Osteoblast (primary cell): ENCODE data around the gene RETREG1. TPM values are rescaled to one million over a fixed set of nuclear protein-coding genes. Genes with fewer than 3 reads are reported as not detected.
A peak's percentile ranks its signal among the peaks of the same experiment; 100 is the strongest.

Experiments
- DNase-seq: peaks from one replicate; pipeline ENCODE4 v3.0.0; 2011; ENCODE audit warnings: low spot score, mixed read lengths; ENCODE audit not compliant: insufficient read length; ENCODE audit errors: missing footprints
- H2AFZ ChIP-seq: 2 replicates; pipeline ENCODE4 v1.6.0; 2011; ENCODE audit warnings: mild to moderate bottlenecking, low read length
- H3K27ac ChIP-seq: 2 replicates; pipeline ENCODE4 v1.5.1; 2011; ENCODE audit warnings: mild to moderate bottlenecking, low read depth, low read length, moderate library complexity
- H3K27me3 ChIP-seq: 2 replicates; pipeline ENCODE4 v1.6.0; 2012; ENCODE audit warnings: mild to moderate bottlenecking, control low read depth, inconsistent platforms, low read length, moderate library complexity; ENCODE audit not compliant: insufficient read depth
- H3K36me3 ChIP-seq: 2 replicates; pipeline ENCODE4 v1.5.1; 2011; ENCODE audit warnings: mild to moderate bottlenecking, low read length, control low read depth, moderate library complexity; ENCODE audit not compliant: insufficient read depth
- H3K4me1 ChIP-seq: 2 replicates; pipeline ENCODE4 v1.5.1; 2011; ENCODE audit warnings: mild to moderate bottlenecking, low read length, control low read depth, moderate library complexity; ENCODE audit not compliant: insufficient read depth
- H3K4me2 ChIP-seq: 2 replicates; pipeline ENCODE4 v1.6.0; 2011; ENCODE audit warnings: mild to moderate bottlenecking, low read length; ENCODE audit not compliant: insufficient read depth
- H3K4me3 ChIP-seq: fragments of 200-600 bp; sonication (generic); 3 replicates; pipeline ENCODE4 v1.5.1; 2012; ENCODE audit warnings: mild to moderate bottlenecking, low read length, inconsistent platforms; ENCODE audit not compliant: insufficient read depth
- H3K79me2 ChIP-seq: 2 replicates; pipeline ENCODE4 v1.6.0; 2012; ENCODE audit warnings: mild to moderate bottlenecking, low read length, control low read depth, inconsistent platforms; ENCODE audit not compliant: insufficient read depth
- H3K9me3 ChIP-seq: 2 replicates; pipeline ENCODE4 v1.5.1; 2011; ENCODE audit warnings: low read depth, low read length, control low read depth
- H4K20me1 ChIP-seq: 2 replicates; pipeline ENCODE4 v1.6.0; 2012; ENCODE audit warnings: mild to moderate bottlenecking, low read length, control low read depth; ENCODE audit not compliant: insufficient read depth
- CTCF ChIP-seq: IDR thresholded peaks from 2 replicates; pipeline ENCODE4 v1.5.1; 2011; ENCODE audit warnings: mild to moderate bottlenecking, low read depth, low read length, moderate library complexity; ENCODE audit errors: extremely low read depth
- total RNA-seq: library from RNA; depleted of rRNA; stranded (reverse); fragments of >200 nt; gene quantifications from 2 replicates; pipeline ENCODE4 v1.2.3, GENCODE V29; 2012

The RETREG1 gene
- total RNA-seq, 1 donor: 8.3 TPM

GRCh38 chr5:16538006-16538405 lies 78.8 kb downstream of the RETREG1 start:
- no peak for TF ChIP-seq CTCF
- Histone ChIP-seq H4K20me1 (no peaks in the 10 kb centered on the region), H3K36me3 (no peaks in the 10 kb centered on the region), H2AFZ (no peak overlapping the region), H3K4me1 (peaks cover 20% of the 10 kb centered on the region), H3K4me3 (no peak overlapping the region), H3K27me3 (no peaks in the 10 kb centered on the region), H3K27ac (no peak overlapping the region), H3K79me2 (no peaks in the 10 kb centered on the region), H3K4me2 (no peak overlapping the region), H3K9me3 (no peaks in the 10 kb centered on the region)
- DNase-seq: no peak

GRCh38 chr5:16536818-16537217 lies 80.0 kb downstream of the RETREG1 start:
- no peaks in the 10 kb centered on the region for H4K20me1 ChIP-seq
- no peak for DNase-seq
- no peaks in the 10 kb centered on the region for H3K36me3 ChIP-seq
- no peaks in the 10 kb centered on the region for H3K79me2 ChIP-seq
- no peak overlapping the region for H3K4me2 ChIP-seq
- H2AFZ ChIP-seq: no peak overlapping the region
- H3K27me3 ChIP-seq: no peaks in the 10 kb centered on the region
- H3K27ac ChIP-seq: no peak overlapping the region
- H3K4me1 ChIP-seq: peaks cover 20% of the 10 kb centered on the region
- no peaks in the 10 kb centered on the region for H3K9me3 ChIP-seq
- TF ChIP-seq CTCF: no peak
- no peak overlapping the region for H3K4me3 ChIP-seq

GRCh38 chr5:16536246-16536645 lies 80.6 kb downstream of the RETREG1 start:
- Histone ChIP-seq H3K4me2 (peak overlapping the region; percentile 1), H3K9me3 (no peaks in the 10 kb centered on the region), H3K79me2 (no peaks in the 10 kb centered on the region), H3K4me1 (peaks cover 20% of the 10 kb centered on the region), H3K4me3 (no peak overlapping the region), H3K36me3 (no peaks in the 10 kb centered on the region), H4K20me1 (no peaks in the 10 kb centered on the region), H3K27me3 (peaks cover 2% of the 10 kb centered on the region), H2AFZ (no peak overlapping the region), H3K27ac (peak overlapping the region; percentile 15)
- no peak for TF ChIP-seq CTCF
- peak; percentile 79 for DNase-seq

- Histone ChIP-seq H3K36me3 (no peaks in the 10 kb centered on the region), H3K79me2 (no peaks in the 10 kb centered on the region), H3K4me1 (peaks cover 5% of the 10 kb centered on the region), H3K9me3 (no peaks in the 10 kb centered on the region), H3K4me2 (no peak overlapping the region), H4K20me1 (no peaks in the 10 kb centered on the region), H3K27me3 (peaks cover 2% of the 10 kb centered on the region), H3K4me3 (no peak overlapping the region), H3K27ac (no peak overlapping the region), H2AFZ (no peak overlapping the region)
- TF ChIP-seq CTCF: no peak
- DNase-seq: no peak
Observed at GRCh38 chr5:16534280-16534679, 82.5 kb downstream of the RETREG1 start.
